H1 (cell line): Measurements from ENCODE around the gene PXT1. TPM values are rescaled to one million over a fixed set of nuclear protein-coding genes. Genes with fewer than 3 reads are reported as not detected.
A peak's percentile ranks its signal among the peaks of the same experiment; 100 is the strongest.

ENCODE experiments used
- CTCF ChIA-PET: fragments of 300-600 bp; sonication (Branson Sonifier 250); formaldehyde crosslinking; loops from one replicate; lab custom pipeline; 2021; ENCODE audit not compliant: partially characterized antibody; lab: Charles Lee
- POLR2A ChIA-PET: fragments of 300-600 bp; sonication (Branson Sonifier 250); formaldehyde crosslinking; loops from one replicate; lab custom pipeline; 2021; ENCODE audit warnings: inconsistent platforms; ENCODE audit not compliant: partially characterized antibody; lab: Charles Lee
- DNase-seq, 2 experiments: peaks; one replicate each; pipeline versions ENCODE4 v3.0.0 to v3.0.0-alpha.2; 2010 to 2022; ENCODE audit warnings: low spot score in 2 of 2, low read depth in 1 of 2, mixed read lengths in 1 of 2
- FAIRE-seq: peaks from 2 replicates; lab custom pipeline; 2011; peaks lifted over from hg19 to GRCh38; lab: Jason Lieb, UNC
- H2AFZ ChIP-seq: 2 replicates; pipeline ENCODE4 v1.8.1; 2012; ENCODE audit warnings: low read length, inconsistent platforms
- H2AK5ac ChIP-seq: 2 replicates; pipeline ENCODE4 v1.6.1; 2013; ENCODE audit warnings: low read depth, low read length
- H2BK120ac ChIP-seq: replicated peaks from 2 replicates; pipeline ENCODE3; 2013; ENCODE audit warnings: low read depth, low read length, inconsistent platforms
- H2BK12ac ChIP-seq: 2 replicates; pipeline ENCODE4 v1.6.1; 2013; ENCODE audit warnings: low read depth, low read length
- H2BK15ac ChIP-seq: 2 replicates; pipeline ENCODE4 v1.6.1; 2013; ENCODE audit warnings: low read length
- H2BK20ac ChIP-seq: 2 replicates; pipeline ENCODE4 v1.6.1; 2013; ENCODE audit warnings: low read length
- H2BK5ac ChIP-seq: 2 replicates; pipeline ENCODE4 v1.6.1; 2013; ENCODE audit warnings: low read depth, low read length
- H3K14ac ChIP-seq: 2 replicates; pipeline ENCODE4 v1.6.1; 2013; ENCODE audit warnings: inconsistent platforms; ENCODE audit not compliant: insufficient read length
- H3K18ac ChIP-seq: 2 replicates; pipeline ENCODE4 v1.6.1; 2013; ENCODE audit warnings: low read length; ENCODE audit errors: extremely low read depth
- H3K23ac ChIP-seq: 2 replicates; pipeline ENCODE4 v1.6.1; 2013; ENCODE audit warnings: inconsistent platforms; ENCODE audit not compliant: insufficient read length
- H3K23me2 ChIP-seq: 2 replicates; pipeline ENCODE4 v1.6.1; 2013; ENCODE audit warnings: low read depth, low read length
- H3K27ac ChIP-seq: 2 replicates; pipeline ENCODE4 v1.6.1; 2011; ENCODE audit warnings: low read depth, low read length, inconsistent platforms
- H3K27me3 ChIP-seq, 4 experiments: replicated peaks in 1 of 4; 1 replicate in 1 of 4; 2 replicates in 3 of 4; pipeline versions ENCODE4 v1.6.1 to v1.8.1; 2011 to 2013; ENCODE audit warnings: low read length in 3 of 4, mild to moderate bottlenecking in 3 of 4, inconsistent platforms in 2 of 4, mixed read lengths in 2 of 4, moderate library complexity in 1 of 4; ENCODE audit not compliant: control insufficient read depth in 3 of 4, insufficient read depth in 3 of 4; ENCODE audit errors: extremely low read depth in 1 of 4
- H3K36me3 ChIP-seq, 4 experiments: 2 replicates each; pipeline versions ENCODE4 v1.6.1 to v1.8.1; 2011 to 2013; ENCODE audit warnings: mild to moderate bottlenecking in 4 of 4, low read length in 3 of 4, moderate library complexity in 2 of 4, control low read depth in 1 of 4, inconsistent platforms in 1 of 4; ENCODE audit not compliant: insufficient read depth in 4 of 4, control insufficient read depth in 2 of 4
- H3K4ac ChIP-seq: replicated peaks from 2 replicates; pipeline ENCODE3; 2013; ENCODE audit warnings: low read length, low read depth, mixed read lengths, inconsistent platforms; ENCODE audit not compliant: insufficient read length
- H3K4me1 ChIP-seq, 4 experiments: replicated peaks in 1 of 4; 1 replicate in 1 of 4; 2 replicates in 3 of 4; pipeline versions ENCODE4 v1.6.1 to v1.8.1; 2011 to 2013; ENCODE audit warnings: low read length in 3 of 4, inconsistent platforms in 2 of 4, mixed read lengths in 1 of 4; ENCODE audit not compliant: insufficient read depth in 4 of 4, control insufficient read depth in 3 of 4
- H3K4me2 ChIP-seq, 2 experiments: 2 replicates each; pipeline versions ENCODE4 v1.6.1 to v1.8.1; 2011 to 2013; ENCODE audit warnings: low read depth in 2 of 2, low read length in 2 of 2, control low read depth in 1 of 2, inconsistent platforms in 1 of 2, mild to moderate bottlenecking in 1 of 2; ENCODE audit not compliant: insufficient read depth in 1 of 2
- H3K4me3 ChIP-seq, 4 experiments: fragments of 200-600, 300-600 bp in 1 of 4; sonication (generic), shearing (Covaris generic), sonication (Bioruptor Twin) in 1 of 4; 2 replicates each; pipeline versions ENCODE4 v1.5.1 to v1.8.1; 2011 to 2016; ENCODE audit warnings: low read length in 4 of 4, low read depth in 3 of 4, control low read depth in 2 of 4, inconsistent platforms in 2 of 4, mild to moderate bottlenecking in 2 of 4, mixed read lengths in 1 of 4, moderate library complexity in 1 of 4; ENCODE audit not compliant: insufficient read depth in 2 of 4; ENCODE audit errors: extremely low read depth in 1 of 4
- H3K56ac ChIP-seq: replicated peaks from 2 replicates; pipeline ENCODE3; 2013; ENCODE audit warnings: low read depth, mild to moderate bottlenecking, mixed read lengths, low read length, inconsistent platforms; ENCODE audit not compliant: insufficient read length
- H3K79me1 ChIP-seq: 2 replicates; pipeline ENCODE4 v1.6.1; 2013; ENCODE audit warnings: low read depth, low read length, control low read depth
- H3K79me2 ChIP-seq, 2 experiments: 2 replicates each; pipeline versions ENCODE4 v1.6.1 to v1.8.1; 2012 to 2013; ENCODE audit warnings: low read length in 2 of 2, mild to moderate bottlenecking in 2 of 2, inconsistent platforms in 1 of 2; ENCODE audit not compliant: insufficient read depth in 2 of 2, control insufficient read depth in 1 of 2
- H3K9ac ChIP-seq, 4 experiments: replicated peaks in 1 of 4; 1 replicate in 1 of 4; 2 replicates in 3 of 4; pipeline versions ENCODE4 v1.6.1 to v1.8.1; 2011 to 2013; ENCODE audit warnings: low read depth in 3 of 4, low read length in 3 of 4, control low read depth in 2 of 4, mild to moderate bottlenecking in 2 of 4, moderate library complexity in 2 of 4, inconsistent platforms in 1 of 4; ENCODE audit errors: extremely low read depth in 1 of 4
- H3K9me3 ChIP-seq, 2 experiments: 2 replicates each; pipeline versions ENCODE4 v1.6.1 to v1.8.1; 2012 to 2013; ENCODE audit warnings: mild to moderate bottlenecking in 2 of 2, moderate library complexity in 2 of 2, control low read depth in 1 of 2, inconsistent platforms in 1 of 2, low read depth in 1 of 2, low read length in 1 of 2, mixed read lengths in 1 of 2; ENCODE audit not compliant: insufficient read depth in 2 of 2
- H4K20me1 ChIP-seq, 2 experiments: replicated peaks in 1 of 2; 2 replicates each; pipeline versions ENCODE3 to v1.8.1; 2011 to 2013; ENCODE audit warnings: inconsistent platforms in 2 of 2, low read length in 2 of 2, mild to moderate bottlenecking in 1 of 2; ENCODE audit not compliant: insufficient read depth in 2 of 2, control insufficient read depth in 1 of 2
- H4K5ac ChIP-seq: 2 replicates; pipeline ENCODE4 v1.6.1; 2013; ENCODE audit warnings: low read length, low read depth, mixed read lengths, inconsistent platforms; ENCODE audit not compliant: insufficient read length
- H4K8ac ChIP-seq: 2 replicates; pipeline ENCODE4 v1.8.0; 2013; ENCODE audit warnings: mild to moderate bottlenecking, moderate library complexity, low read length, inconsistent platforms; ENCODE audit not compliant: insufficient read depth; ENCODE audit errors: extremely low read depth
- H4K91ac ChIP-seq: replicated peaks from 2 replicates; pipeline ENCODE3; 2013; ENCODE audit warnings: low read length, mixed read lengths, inconsistent platforms; ENCODE audit not compliant: insufficient read length
- CBX8 ChIP-seq: fragments of 300-800, 300-1000 bp; sonication (generic); IDR thresholded peaks from 2 replicates; pipeline ENCODE4 v1.7.1; 2016; ENCODE audit warnings: low read depth, low read length, borderline replicate concordance
- CHD2 ChIP-seq: IDR thresholded peaks from 2 replicates; pipeline ENCODE4 v1.6.1; 2012; ENCODE audit warnings: low read length, improper control_type of control experiment
- CTBP2 ChIP-seq: IDR thresholded peaks from 2 replicates; pipeline ENCODE4 v1.7.0; 2011; ENCODE audit warnings: borderline replicate concordance, mild to moderate bottlenecking, moderate library complexity, mixed read lengths, low read length; ENCODE audit not compliant: insufficient read depth, insufficient read length
- KDM1A ChIP-seq: fragments of 200-600, 300-600 bp; sonication (generic); IDR thresholded peaks from 2 replicates; pipeline ENCODE4 v1.7.1; 2016; ENCODE audit warnings: mild to moderate bottlenecking, low read length, borderline replicate concordance
- NRF1 ChIP-seq: IDR thresholded peaks from 2 replicates; pipeline ENCODE4 v1.6.1; 2011; ENCODE audit warnings: mild to moderate bottlenecking, low read depth, low read length, improper control_type of control experiment
- POU5F1 ChIP-seq: IDR thresholded peaks from 2 replicates; pipeline ENCODE4 v1.6.1; 2011; ENCODE audit warnings: low read depth, mild to moderate bottlenecking, low read length, moderate library complexity
- SIRT6 ChIP-seq: IDR thresholded peaks from one replicate; pipeline ENCODE4 v1.7.1; 2012; ENCODE audit warnings: low read length, inconsistent platforms
- SP1 ChIP-seq: IDR thresholded peaks from 2 replicates; pipeline ENCODE4 v1.6.1; 2011; ENCODE audit warnings: low read depth, low read length
- SUZ12 ChIP-seq: fragments of 200-600 bp; sonication (generic); IDR thresholded peaks from 2 replicates; pipeline ENCODE4 v1.6.1; 2012; ENCODE audit warnings: mild to moderate bottlenecking, inconsistent platforms, low read length, moderate library complexity, mixed read lengths
- TAF7 ChIP-seq: optimal IDR thresholded peaks from 2 replicates; pipeline ENCODE3; 2011; ENCODE audit warnings: low read depth, mild to moderate bottlenecking, inconsistent platforms, low read length, moderate library complexity, borderline replicate concordance
- USF2 ChIP-seq: IDR thresholded peaks from 2 replicates; pipeline ENCODE4 v1.6.1; 2011; ENCODE audit warnings: low read length, improper control_type of control experiment
- WGBS, 2 experiments: shearing (Covaris generic) in 1 of 2; methylation state at CpG; one replicate each; pipeline versions ENCODE4 v1.1.6 to v1.1.7; 2013 to 2015; ENCODE audit warnings: low lambda C conversion rate in 2 of 2, mixed read lengths in 2 of 2, inconsistent platforms in 1 of 2, low coverage in 1 of 2, missing lambda C conversion rate in 1 of 2; ENCODE audit not compliant: insufficient replicate concordance in 2 of 2, insufficient coverage in 1 of 2, insufficient read length in 1 of 2; ENCODE audit errors: extremely low coverage in 1 of 2, missing lambda C conversion rate in 1 of 2; 5-methylcytosine and 5-hydroxymethylcytosine counted together
- polyA plus RNA-seq, 7 experiments: library from polyadenylated mRNA; depleted of rRNA in 3 of 7; stranded (reverse) in 5 of 7; unstranded in 2 of 7; fragments of >200 nt in 5 of 7; fragments of 200-250 nt in 2 of 7; gene quantifications; 1 replicate in 5 of 7; 2 replicates in 1 of 7; 4 replicates in 1 of 7; pipeline versions ENCODE4 v1.2.1 to v1.2.3, GENCODE V29; 2011 to 2013; ENCODE audit warnings: missing spikeins in 2 of 7, mixed read lengths in 2 of 7
- total RNA-seq: library from RNA; stranded (reverse); fragmentation: NEBNext Ultra II Directional; extraction: Animal tissue kit (Norgen Biotek cat#: 25700); gene quantifications from 2 replicates; pipeline ENCODE4 v1.2.1, GENCODE V29; 2021

The PXT1 gene
- total and polyA plus RNA-seq, 2 of the 8 experiments (the other 6 are each of a cell fraction or from before 2014, with no cell fraction given), result 0.06 TPM; not detected in 1

GRCh38 chr6:36372088-36372487 lies 70.6 kb downstream of the PXT1 start:
- Histone ChIP-seq H4K91ac (no peak overlapping the region), H4K20me1 (no peaks in the 10 kb centered on the region), H4K8ac (no peak overlapping the region), H3K23me2 (no peaks in the 10 kb centered on the region; the same call in 1 of the 2 replicates), H3K4me2 (no peak overlapping the region), H2BK12ac (no peak overlapping the region), H3K79me1 (no peaks in the 10 kb centered on the region), H3K14ac (no peak overlapping the region), H3K27me3 (no peaks in the 10 kb centered on the region), H4K5ac (no peak overlapping the region), H3K9ac (no peak overlapping the region), H3K4me1 (peaks cover 0 to 10% (median 3%) of the 10 kb centered on the region in 4 experiments; a peak in 4 of 7 replicates), H3K23ac (no peak overlapping the region), H3K4me3 (no peak overlapping the region), H3K56ac (no peak overlapping the region), H2BK5ac (no peak overlapping the region), H3K27ac (no peak overlapping the region), H3K79me2 (no peaks in the 10 kb centered on the region), H3K4ac (no peak overlapping the region), H3K36me3 (no peaks in the 10 kb centered on the region), H3K9me3 (no peaks in the 10 kb centered on the region), H2BK20ac (no peak overlapping the region), H2AFZ (no peak overlapping the region), H2BK15ac (no peak overlapping the region), H2AK5ac (no peak overlapping the region), H3K18ac (no peak overlapping the region), H2BK120ac (no peak overlapping the region)
- no peak for DNase-seq
- 80% methylated on average over 6 of the region's 6 CpGs; no CpG with 5 or more reads in 1 of the 2 experiments for WGBS, 2 experiments
- FAIRE-seq, result no peak
- ChIA-PET CTCF (interaction anchor here (1.8 kb wide), 1 partner anchor 11 kb away, joined by 4 read pairs; no protein-coding TSS in a partner anchor), POLR2A (no interaction called here)
- TF ChIP-seq CHD2 (no peak), CBX8 (no peak), POU5F1 (no peak), USF2 (no peak), SP1 (no peak), SUZ12 (no peak), NRF1 (no peak), TAF7 (peak; percentile 22), KDM1A (peak; percentile 75), CTBP2 (no peak), SIRT6 (no peak)
